GM12873 (cell line): Measurements from ENCODE around the gene NIPSNAP3A.

ENCODE experiments used
- CTCF ChIP-seq: IDR thresholded peaks from 2 replicates; pipeline ENCODE4 v1.5.1; 2012; ENCODE audit warnings: low read depth, mild to moderate bottlenecking, moderate library complexity, low read length, control low read depth; ENCODE audit not compliant: insufficient read depth; ENCODE audit errors: missing control alignments

NIPSNAP3A gene

GRCh38 chr9:104766025-104766424 lies 18.5 kb downstream of the NIPSNAP3A start:
- no peak for TF ChIP-seq CTCF

GRCh38 chr9:104767507-104767906 lies 20.0 kb downstream of the NIPSNAP3A start:
- TF ChIP-seq CTCF, result no peak

GRCh38 chr9:104769655-104770054 lies 22.2 kb downstream of the NIPSNAP3A start:
- TF ChIP-seq CTCF, result no peak

- TF ChIP-seq CTCF, result no peak
Measured at GRCh38 chr9:104772714-104773510, 25.4 kb downstream of the NIPSNAP3A start.

- TF ChIP-seq CTCF, result no peak
Measured at GRCh38 chr9:104774132-104774531, 26.6 kb downstream of the NIPSNAP3A start.

- no peak for TF ChIP-seq CTCF
Measured at GRCh38 chr9:104774831-104775573, 27.5 kb downstream of the NIPSNAP3A start.

GRCh38 chr9:104775574-104775936 lies 28.1 kb downstream of the NIPSNAP3A start:
- no peak for TF ChIP-seq CTCF
